GM19023 (cell line): ENCODE data around the gene SYN1.

Source experiments
- ATAC-seq: cut with Tn5 transposase; IDR thresholded peaks from one replicate; pipeline ENCODE4 v1.9.1; 2021; ENCODE audit warnings: mild to moderate bottlenecking, moderate library complexity; ENCODE audit not compliant: unreplicated experiment

Gene SYN1

DNA sequence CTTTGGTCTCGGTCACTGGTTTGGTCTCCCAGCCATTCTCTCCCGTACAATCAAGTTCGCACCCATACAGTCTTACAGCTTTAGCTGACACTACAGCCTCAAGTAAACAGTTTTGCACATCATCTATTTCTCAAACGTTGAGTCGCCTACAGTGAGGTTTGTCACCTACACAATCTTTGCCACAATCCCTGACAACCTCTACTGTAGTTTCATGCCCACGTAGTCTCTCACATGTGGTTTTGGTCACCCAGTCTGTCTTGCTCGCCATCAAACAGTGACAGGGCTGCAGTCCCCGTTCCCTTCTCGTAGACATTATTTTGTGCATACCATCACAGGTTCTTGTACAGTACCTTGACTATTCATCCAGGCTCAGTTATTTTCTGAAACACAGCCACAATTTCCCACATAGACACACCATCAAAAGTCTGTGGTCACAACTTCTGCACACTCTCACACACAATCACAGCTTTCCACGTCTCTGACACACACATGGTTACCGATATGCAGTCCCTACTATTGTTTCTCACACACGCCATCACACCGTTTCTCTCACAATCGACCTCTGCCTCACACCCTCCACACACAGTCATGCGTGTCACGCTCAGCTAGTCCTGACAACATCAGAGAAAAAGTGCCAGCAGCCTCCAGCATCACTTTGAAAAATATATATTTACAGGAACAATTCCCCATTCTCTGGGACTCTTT, 15.4 kb upstream of the SYN1 start:
- no peak for ATAC-seq

- no peak for ATAC-seq
Observed at GRCh38 chrX:47633689-47634590, 14.3 kb upstream of the SYN1 start.

GRCh38 chrX:47632666-47633065, 13.0 kb upstream of the SYN1 start:
- no peak for ATAC-seq

DNA sequence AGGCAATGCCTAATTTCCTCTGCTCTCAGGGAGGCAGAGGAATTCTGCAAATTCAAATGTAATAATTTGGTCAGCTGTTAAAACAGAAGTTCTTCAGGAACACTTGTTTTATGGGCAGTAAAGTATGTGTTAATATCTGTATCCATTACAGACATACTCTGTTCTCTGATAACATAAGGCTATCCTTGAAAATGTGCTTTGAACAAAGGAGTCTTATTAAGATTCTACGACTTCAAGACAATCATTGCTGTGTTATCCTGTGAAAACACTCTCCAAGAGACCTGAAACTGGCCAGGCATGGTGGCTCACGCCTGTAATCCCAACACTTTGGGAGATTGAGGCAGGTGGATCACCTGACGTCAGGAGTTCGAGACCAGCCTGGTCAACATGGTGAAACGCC, 12.0 kb upstream of the SYN1 start:
- no peak for ATAC-seq

DNA sequence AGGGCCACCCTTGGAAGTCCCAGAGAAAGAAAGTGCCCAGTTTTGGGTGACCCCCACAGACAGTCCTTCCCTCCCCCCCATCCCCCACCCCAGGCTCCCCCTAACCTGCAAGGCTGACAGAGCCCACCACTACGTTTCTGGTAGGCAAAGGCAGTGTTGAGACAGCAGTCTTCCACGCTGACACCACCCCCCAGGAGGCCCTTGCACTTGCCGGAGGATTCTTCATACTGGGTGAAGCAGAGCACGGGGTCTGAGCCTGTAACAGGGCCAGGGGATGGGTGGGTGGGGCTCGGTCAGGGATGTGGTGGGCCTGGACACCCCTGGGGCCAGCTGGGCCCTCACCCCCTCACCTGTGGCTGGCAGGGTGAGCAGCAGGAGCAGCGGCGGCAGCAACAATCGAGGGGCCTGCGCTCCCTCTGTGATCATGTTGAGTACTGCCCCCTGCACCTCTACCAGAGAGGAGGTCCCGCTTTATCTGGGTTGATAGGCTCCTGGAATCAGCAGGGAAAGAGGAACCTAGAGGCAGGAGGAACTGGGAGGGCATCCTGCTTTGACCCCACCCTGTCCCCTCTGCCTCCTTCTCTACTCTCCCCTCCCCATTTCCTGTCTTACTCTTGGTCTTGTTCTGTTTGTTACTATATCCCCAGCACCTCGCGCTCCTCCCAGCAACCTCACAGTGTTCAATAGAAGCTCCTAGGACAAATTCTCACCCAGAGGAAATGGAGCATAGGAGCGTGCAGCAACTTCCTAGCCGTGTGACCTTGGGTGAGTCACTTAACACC, 10.0 kb upstream of the SYN1 start, which contains the start of gene CFP:
Gene CFP, minus strand, starts transcription at position 512 of the 782 bp plus-strand sequence. Its CDS starts 86 bp downstream, at position 426.
- no peak for ATAC-seq

DNA sequence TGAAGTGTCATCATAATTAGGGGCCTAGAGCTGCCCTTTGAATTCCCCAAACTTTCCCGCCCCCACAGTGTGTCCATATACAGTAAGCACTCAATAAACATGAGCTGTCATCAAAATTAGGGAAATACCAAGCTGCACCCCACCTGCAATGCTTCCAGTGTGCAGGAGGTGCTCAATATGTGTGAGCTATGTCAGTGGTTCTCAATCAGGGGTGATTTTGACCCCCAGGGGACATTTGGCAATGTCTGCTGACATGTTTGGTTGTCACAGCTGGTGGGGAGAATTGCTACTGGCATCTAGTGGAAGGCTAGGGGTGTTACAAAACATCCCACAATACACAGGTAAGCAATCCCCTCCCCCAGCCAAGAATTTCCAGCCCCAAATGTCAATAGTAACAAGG, 9.3 kb upstream of the SYN1 start:
- ATAC-seq = no peak

- no peak for ATAC-seq
Observed at GRCh38 chrX:47625365-47625764, 5.7 kb upstream of the SYN1 start.

GRCh38 chrX:47623540-47624027, 3.9 kb upstream of the SYN1 start:
- ATAC-seq = no peak

GRCh38 chrX:47621851-47622250, 2.2 kb upstream of the SYN1 start:
- ATAC-seq = no peak

DNA sequence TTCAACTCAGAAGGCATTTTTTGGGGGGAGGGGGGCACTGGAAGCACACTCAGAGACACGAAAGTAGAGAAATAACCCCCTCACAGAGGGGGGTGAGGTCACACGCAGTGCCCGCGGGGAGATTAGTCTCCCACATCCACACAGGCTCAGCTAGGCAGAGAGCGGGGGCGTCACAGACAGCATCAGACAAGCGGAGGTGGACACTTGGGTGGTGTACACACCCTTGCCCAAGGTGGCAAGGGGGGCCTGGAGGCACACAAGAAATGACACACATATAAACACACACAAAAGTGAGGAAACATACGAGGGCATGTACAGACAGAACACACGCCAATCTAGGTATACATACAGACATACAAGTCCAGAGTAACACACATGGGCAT, 637 bp upstream of the SYN1 start:
- no peak for ATAC-seq

GRCh38 chrX:47618923-47619485, 653 bp downstream of the SYN1 start:
- ATAC-seq = no peak

GRCh38 chrX:47614618-47615017, 5.0 kb downstream of the SYN1 start:
- no peak for ATAC-seq

- ATAC-seq = no peak
Observed at GRCh38 chrX:47613082-47613481, 6.6 kb downstream of the SYN1 start.

DNA sequence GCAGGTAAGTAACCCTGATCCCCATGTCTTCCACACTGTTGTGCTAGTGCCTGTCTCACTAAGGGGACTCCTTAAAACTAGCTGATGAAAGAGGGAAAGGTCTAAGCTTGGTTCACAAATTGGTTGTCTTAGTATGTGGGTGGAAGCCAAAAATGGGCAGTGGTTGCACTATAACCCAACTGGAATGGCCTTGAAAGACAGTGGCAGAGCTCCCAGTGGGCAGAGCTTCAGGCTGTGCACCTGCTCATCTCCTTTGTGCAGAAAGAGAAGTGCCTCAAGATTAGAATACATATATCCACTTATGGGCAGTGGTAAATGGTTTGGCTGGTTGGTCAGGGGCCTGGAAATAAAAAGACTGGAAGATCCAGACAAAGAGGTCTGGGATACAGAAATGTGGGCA, 7.2 kb downstream of the SYN1 start:
- ATAC-seq = no peak

GRCh38 chrX:47611926-47612325, 7.7 kb downstream of the SYN1 start:
- ATAC-seq = no peak

- no peak for ATAC-seq
Observed at GRCh38 chrX:47611489-47611888, 8.2 kb downstream of the SYN1 start.

DNA sequence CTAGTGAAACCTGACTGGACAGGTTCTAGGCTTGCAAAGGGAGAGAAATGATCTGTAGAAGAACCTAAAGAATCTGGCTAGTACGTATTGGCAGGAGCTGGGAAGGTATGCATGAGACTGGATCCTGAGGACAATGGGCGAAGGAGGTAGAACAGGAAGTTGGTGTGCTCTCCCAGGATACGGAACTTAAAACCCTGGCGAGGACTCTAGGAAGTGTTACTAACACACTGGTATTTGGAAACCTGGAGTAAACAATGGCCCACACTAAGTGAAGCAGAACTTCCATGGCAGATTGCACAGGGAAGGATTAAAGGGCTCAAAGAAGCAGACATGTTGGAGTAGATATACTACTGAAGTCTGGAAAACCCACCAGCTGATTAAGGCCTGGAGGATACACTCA, 9.1 kb downstream of the SYN1 start:
- no peak for ATAC-seq

DNA sequence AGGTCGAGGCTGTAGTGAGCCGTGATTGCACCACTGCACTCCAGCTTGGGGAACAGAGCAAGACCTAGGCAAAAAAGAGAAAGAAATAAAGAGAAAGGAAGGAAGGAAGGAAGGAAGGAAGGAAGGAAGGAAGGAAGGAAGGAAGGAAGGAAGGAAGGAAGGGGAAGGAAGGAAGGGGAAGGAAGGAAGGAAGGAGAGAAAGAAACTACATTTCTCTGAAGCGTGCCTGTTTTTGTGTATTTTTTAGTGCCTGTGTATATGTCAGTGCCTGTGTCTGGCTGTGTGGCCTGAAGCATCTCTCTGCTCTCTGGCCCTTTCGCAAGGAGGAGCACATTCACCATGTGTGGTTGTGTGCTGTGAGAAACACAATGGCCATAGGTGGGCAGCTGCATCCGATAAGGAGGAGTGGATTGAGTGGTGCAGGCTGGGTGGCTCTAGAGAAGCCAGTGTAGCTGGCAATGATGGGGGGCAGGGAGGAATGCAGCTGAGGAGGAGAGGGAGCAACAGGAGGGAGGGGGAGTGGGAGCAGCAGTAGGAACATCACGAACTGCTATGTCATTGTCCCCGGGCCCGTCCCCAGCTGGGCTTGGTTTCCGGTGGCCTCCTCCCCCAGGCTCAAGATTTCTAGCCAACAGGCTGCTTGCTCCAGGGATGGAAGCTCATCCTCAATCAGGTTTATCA, 11.4 kb downstream of the SYN1 start:
- ATAC-seq = no peak

GRCh38 chrX:47607091-47607490, 12.6 kb downstream of the SYN1 start:
- no peak for ATAC-seq

- no peak for ATAC-seq
Observed at GRCh38 chrX:47605024-47605423, 14.6 kb downstream of the SYN1 start.
